Liver (tissue), 9 donors: Measurements from ENCODE around the gene NASP. TPM values are rescaled to one million over a fixed set of nuclear protein-coding genes. Genes with fewer than 3 reads are reported as not detected.

Source experiments
- DNase-seq: peaks from one replicate; pipeline ENCODE4 v3.0.0-alpha.2; 2017; ENCODE audit warnings: low spot score
- H3K27ac ChIP-seq, 2 donors: one replicate each; pipeline ENCODE4 v1.7.0; 2013; ENCODE audit warnings: inconsistent platforms in 2 of 2, low read length in 2 of 2, control low read depth in 1 of 2, low read depth in 1 of 2, mild to moderate bottlenecking in 1 of 2
- H3K27me3 ChIP-seq, 4 donors: one replicate each; pipeline versions ENCODE4 v1.6.1 to v1.7.0; 2013; ENCODE audit warnings: low read length in 3 of 4, inconsistent platforms in 1 of 4, mild to moderate bottlenecking in 1 of 4, moderate library complexity in 1 of 4; ENCODE audit not compliant: control insufficient read depth in 4 of 4, insufficient read depth in 4 of 4
- H3K36me3 ChIP-seq, 4 donors: one replicate each; pipeline versions ENCODE4 v1.6.1 to v1.7.0; 2013; ENCODE audit warnings: low read length in 3 of 4, mild to moderate bottlenecking in 3 of 4, low read depth in 1 of 4, moderate library complexity in 1 of 4; ENCODE audit not compliant: control insufficient read depth in 4 of 4, insufficient read depth in 3 of 4
- H3K4me1 ChIP-seq, 4 donors: one replicate each; pipeline versions ENCODE4 v1.6.1 to v1.7.0; 2013; ENCODE audit warnings: low read length in 3 of 4, mild to moderate bottlenecking in 3 of 4, moderate library complexity in 1 of 4; ENCODE audit not compliant: control insufficient read depth in 4 of 4, insufficient read depth in 4 of 4
- H3K4me3 ChIP-seq, 3 donors: one replicate each; pipeline versions ENCODE4 v1.6.1 to v1.7.0; 2013; ENCODE audit warnings: low read length in 3 of 3, control low read depth in 1 of 3, low read depth in 1 of 3, mild to moderate bottlenecking in 1 of 3
- H3K9ac ChIP-seq, 2 donors: one replicate each; pipeline ENCODE4 v1.7.0; 2013; ENCODE audit warnings: low read length in 2 of 2, mild to moderate bottlenecking in 2 of 2, moderate library complexity in 2 of 2, control low read depth in 1 of 2, low read depth in 1 of 2
- H3K9me3 ChIP-seq, 4 donors: one replicate each; pipeline versions ENCODE4 v1.6.1 to v1.7.0; 2013; ENCODE audit warnings: low read length in 3 of 4; ENCODE audit not compliant: control insufficient read depth in 4 of 4
- CTCF ChIP-seq: fragments of 150-350 bp; IDR thresholded peaks from 2 replicates; pipeline ENCODE4 v1.5.1; 2017; ENCODE audit warnings: improper control_type of control experiment, low read depth, low read length; ENCODE audit not compliant: missing input control
- EGR1 ChIP-seq, 2 donors: IDR thresholded peaks; 2 replicates each; pipeline ENCODE4 v1.6.1; 2016 to 2018; ENCODE audit warnings: antibody characterized with exemption in 2 of 2, low read depth in 2 of 2
- FOXA1 ChIP-seq: IDR thresholded peaks from 2 replicates; pipeline ENCODE4 v1.6.1; 2016; ENCODE audit warnings: antibody characterized with exemption
- FOXA2 ChIP-seq: IDR thresholded peaks from 2 replicates; pipeline ENCODE4 v1.6.1; 2016; ENCODE audit warnings: antibody characterized with exemption
- HNF4A ChIP-seq, 2 donors: conservative IDR thresholded peaks; 2 replicates each; pipeline ENCODE4 v1.6.1; 2016; ENCODE audit warnings: antibody characterized with exemption in 2 of 2, mild to moderate bottlenecking in 2 of 2
- HNF4G ChIP-seq: IDR thresholded peaks from 2 replicates; pipeline ENCODE4 v1.6.1; 2016; ENCODE audit warnings: antibody characterized with exemption
- JUND ChIP-seq, 2 donors: IDR thresholded peaks; 2 replicates each; pipeline ENCODE4 v1.6.1; 2016; ENCODE audit warnings: antibody characterized with exemption in 2 of 2
- RAD21 ChIP-seq, 2 donors: IDR thresholded peaks; 2 replicates each; pipeline ENCODE4 v1.6.1; 2016; ENCODE audit warnings: antibody characterized with exemption in 2 of 2, mild to moderate bottlenecking in 2 of 2
- REST ChIP-seq: IDR thresholded peaks from 2 replicates; pipeline ENCODE4 v1.6.1; 2016; ENCODE audit warnings: antibody characterized with exemption, mild to moderate bottlenecking
- RXRA ChIP-seq, 2 donors: IDR thresholded peaks; 2 replicates each; pipeline ENCODE4 v1.6.1; 2017 to 2018; ENCODE audit warnings: antibody characterized with exemption in 2 of 2, mild to moderate bottlenecking in 1 of 2
- SP1 ChIP-seq: IDR thresholded peaks from 2 replicates; pipeline ENCODE4 v1.6.1; 2018; ENCODE audit warnings: antibody characterized with exemption, mild to moderate bottlenecking
- TAF1 ChIP-seq: conservative IDR thresholded peaks from 2 replicates; pipeline ENCODE4 v1.6.1; 2016; ENCODE audit warnings: antibody characterized with exemption, mild to moderate bottlenecking
- YY1 ChIP-seq: IDR thresholded peaks from 2 replicates; pipeline ENCODE4 v1.6.1; 2016; ENCODE audit warnings: antibody characterized with exemption, mild to moderate bottlenecking
- ZBTB33 ChIP-seq: IDR thresholded peaks from 2 replicates; pipeline ENCODE4 v1.6.1; 2016; ENCODE audit warnings: antibody characterized with exemption
- WGBS: extraction: QIAGEN DNeasy Blood & Tissue Kit; methylation state at CpG from one replicate; pipeline ENCODE4 v1.1.7; 2013; 5-methylcytosine and 5-hydroxymethylcytosine counted together
- polyA plus RNA-seq, 2 donors: library from polyadenylated mRNA; stranded (reverse) in 1 of 2; unstranded in 1 of 2; fragments of 200-250 nt in 1 of 2; fragments of >200 nt in 1 of 2; fragmentation: Nextera tagmentation in 1 of 2; extraction: Ambion mirVana in 1 of 2; gene quantifications; one replicate each; pipeline versions ENCODE4 v1.2.1 to v1.2.3, GENCODE V29; 2013 to 2015
- total RNA-seq, 2 donors: library from RNA; depleted of rRNA; stranded (reverse); fragments of >200 nt; gene quantifications; one replicate each; pipeline ENCODE4 v1.2.3, GENCODE V29; 2014
- TF ChIP-seq, protein P1 (sequence below): IDR thresholded peaks from 2 replicates; pipeline ENCODE4 v1.6.1; 2016; ENCODE audit warnings: antibody characterized with exemption
- donor health status: healthy.
- donor health status: healthy.
- donor health status: healthy.
- donor health status: healthy.
- donor health status: healthy.

The NASP gene
- total and polyA plus RNA-seq, 4 donors = 24.9 to 74.9 (median 39.7) TPM

- no peak overlapping the region for H3K9ac ChIP-seq
- DNase-seq = no peak
- H3K36me3 ChIP-seq = peaks cover 0 to 6% (median 2%) of the 10 kb centered on the region in 4 donors
- H3K4me1 ChIP-seq = peaks cover 0 to 36% (median 22%) of the 10 kb centered on the region in 4 donors
- H3K9me3 ChIP-seq = no peaks in the 10 kb centered on the region
- H3K4me3 ChIP-seq = peak overlapping the region in 2 of 3 donors; percentile 13 to 74
- TF ChIP-seq EGR1 (IDR thresholded peaks at IDR 0.05; ENCODE audit: low read depth in 2 of 2) (peak in 1 of 2 donors; percentile 9), HNF4A (conservative IDR thresholded peaks at IDR 0.05) (peak; percentile 45), ZBTB33 (no peak), YY1 (no peak), RAD21 (IDR thresholded peaks at IDR 0.05) (peak in 1 of 2 donors; percentile 7)
- H3K27me3 ChIP-seq = no peaks in the 10 kb centered on the region
- H3K27ac ChIP-seq = peak overlapping the region; percentile 14 to 62
- 27% methylated on average over 1 of the region's 1 CpG for WGBS
Observed at GRCh38 chr1:45552331-45552730, 31.5 kb upstream of the NASP start.

DNA sequence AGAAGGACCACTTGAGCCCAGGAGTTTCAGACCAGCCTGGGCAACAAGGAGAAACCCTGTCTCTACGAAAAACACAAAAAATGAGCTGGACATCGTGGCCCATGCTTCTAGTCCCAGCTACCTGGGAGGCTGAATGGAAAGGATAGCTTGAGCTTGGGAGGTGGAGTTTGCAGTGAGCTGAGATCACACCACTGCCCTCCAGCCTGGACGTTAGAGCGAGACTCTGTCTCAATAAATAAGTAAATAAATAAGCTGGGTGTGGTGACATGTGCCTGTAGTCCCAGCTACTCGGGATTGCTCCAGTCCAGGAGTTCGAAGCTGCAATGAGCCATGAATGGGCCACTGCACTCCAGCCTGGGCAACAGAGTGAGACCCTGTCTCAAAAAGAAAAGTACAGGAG lies 29.6 kb upstream of the NASP start:
- Histone ChIP-seq H3K9me3 (no peaks in the 10 kb centered on the region), H3K4me3 (no peak overlapping the region), H3K36me3 (peaks cover 0 to 7% (median 3%) of the 10 kb centered on the region in 4 donors), H3K4me1 (peaks cover 0 to 46% (median 27%) of the 10 kb centered on the region in 4 donors), H3K27ac (peak overlapping the region in 1 of 2 donors; percentile 47), H3K9ac (no peak overlapping the region), H3K27me3 (no peaks in the 10 kb centered on the region)
- TF ChIP-seq ZBTB33 = peak; percentile 27
- TF ChIP-seq FOXA1 = peak; percentile 22
- peak; percentile 22 for TF ChIP-seq HNF4G
- TF ChIP-seq, protein P1, sequence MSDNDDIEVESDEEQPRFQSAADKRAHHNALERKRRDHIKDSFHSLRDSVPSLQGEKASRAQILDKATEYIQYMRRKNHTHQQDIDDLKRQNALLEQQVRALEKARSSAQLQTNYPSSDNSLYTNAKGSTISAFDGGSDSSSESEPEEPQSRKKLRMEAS = peak; percentile 42
- peak; percentile 53 for TF ChIP-seq TAF1
- TF ChIP-seq EGR1 (IDR thresholded peaks at IDR 0.05; ENCODE audit: low read depth in 2 of 2) = no peak
- peak in 1 of 2 donors; percentile 28 for TF ChIP-seq JUND (IDR thresholded peaks at IDR 0.05)
- no peak for TF ChIP-seq CTCF
- TF ChIP-seq HNF4A (conservative IDR thresholded peaks at IDR 0.05) = peak; percentile 63 to 69
- peak; percentile 23 for TF ChIP-seq REST
- peak; percentile 43 for TF ChIP-seq SP1
- TF ChIP-seq YY1 = no peak
- TF ChIP-seq FOXA2 = peak; percentile 31
- peak; percentile 52 to 57 for TF ChIP-seq RXRA (IDR thresholded peaks at IDR 0.05)
- peak in 1 of 2 donors; percentile 25 for TF ChIP-seq RAD21 (IDR thresholded peaks at IDR 0.05)
- 41% methylated on average over 6 of the region's 6 CpGs for WGBS
- no peak for DNase-seq
